Stimulated activated naive CD4-positive, alpha-beta T cell (primary cell): ENCODE results near the gene ZNF778.
"Not testable (repeated sequence)": the region's sequence is repeated elsewhere in the genome, so short reads cannot be mapped to it uniquely, and the experiment has no call there.

Source experiments
- DNase-seq, 6 experiments: peaks; one replicate each; lab custom pipeline; 2025; lab: John Stamatoyannopoulos, UW

The ZNF778 gene

DNA sequence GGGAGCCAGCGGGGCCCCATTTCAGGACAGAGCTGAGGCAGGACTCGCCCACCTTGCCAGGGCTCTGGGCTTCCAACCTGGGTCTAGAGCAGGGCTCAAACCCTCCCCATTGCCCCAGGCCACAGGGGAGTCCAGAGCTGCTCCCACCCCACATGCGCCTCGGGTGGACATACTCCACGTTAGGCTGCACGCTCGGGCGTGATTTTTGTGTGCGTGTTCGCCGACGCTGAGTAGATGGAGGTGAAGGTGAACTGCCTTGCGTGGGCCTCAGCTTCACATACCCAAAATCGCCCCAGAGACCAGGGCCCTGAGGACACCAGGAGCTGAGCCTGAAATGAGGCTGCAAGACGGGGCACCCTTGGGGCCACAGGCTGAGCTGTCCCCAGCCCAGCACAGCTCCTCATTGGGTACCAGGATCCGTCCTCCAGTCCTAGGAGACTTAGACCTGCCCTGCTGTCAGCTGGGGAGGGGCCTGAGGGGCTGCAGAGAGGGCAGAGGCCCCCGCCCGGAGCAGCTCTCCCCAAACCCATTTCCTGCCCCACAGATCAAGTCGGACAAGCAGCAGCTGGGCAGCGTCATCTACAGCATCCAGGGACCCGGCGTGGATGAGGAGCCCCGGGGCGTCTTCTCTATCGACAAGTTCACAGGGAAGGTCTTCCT, 37.7 kb upstream of the ZNF778 start:
- no peak for DNase-seq

DNA sequence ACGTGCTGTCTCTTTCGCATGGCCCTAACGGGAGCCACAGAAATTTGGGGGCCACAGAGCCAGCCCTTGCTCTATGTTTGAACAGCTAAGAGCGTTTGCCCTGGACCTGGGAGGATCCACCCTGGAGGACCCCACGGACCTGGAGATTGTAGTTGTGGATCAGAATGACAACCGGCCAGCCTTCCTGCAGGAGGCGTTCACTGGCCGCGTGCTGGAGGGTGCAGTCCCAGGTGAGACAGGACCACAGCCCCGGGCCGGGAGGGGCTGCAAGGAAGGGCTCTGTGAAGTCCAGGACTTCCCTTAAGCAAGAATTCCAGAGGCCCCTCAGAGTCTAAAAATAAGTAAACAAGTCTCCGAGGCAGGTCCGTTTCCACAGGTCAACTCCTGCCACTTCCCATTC, 34.0 kb upstream of the ZNF778 start:
- no peak for DNase-seq

GRCh38 chr16:89183975-89184676, 33.4 kb upstream of the ZNF778 start:
- DNase-seq, result no peak

- no peak for DNase-seq
These were observed 32.9 kb upstream of the ZNF778 start for GRCh38 chr16:89184677-89184932.

DNA sequence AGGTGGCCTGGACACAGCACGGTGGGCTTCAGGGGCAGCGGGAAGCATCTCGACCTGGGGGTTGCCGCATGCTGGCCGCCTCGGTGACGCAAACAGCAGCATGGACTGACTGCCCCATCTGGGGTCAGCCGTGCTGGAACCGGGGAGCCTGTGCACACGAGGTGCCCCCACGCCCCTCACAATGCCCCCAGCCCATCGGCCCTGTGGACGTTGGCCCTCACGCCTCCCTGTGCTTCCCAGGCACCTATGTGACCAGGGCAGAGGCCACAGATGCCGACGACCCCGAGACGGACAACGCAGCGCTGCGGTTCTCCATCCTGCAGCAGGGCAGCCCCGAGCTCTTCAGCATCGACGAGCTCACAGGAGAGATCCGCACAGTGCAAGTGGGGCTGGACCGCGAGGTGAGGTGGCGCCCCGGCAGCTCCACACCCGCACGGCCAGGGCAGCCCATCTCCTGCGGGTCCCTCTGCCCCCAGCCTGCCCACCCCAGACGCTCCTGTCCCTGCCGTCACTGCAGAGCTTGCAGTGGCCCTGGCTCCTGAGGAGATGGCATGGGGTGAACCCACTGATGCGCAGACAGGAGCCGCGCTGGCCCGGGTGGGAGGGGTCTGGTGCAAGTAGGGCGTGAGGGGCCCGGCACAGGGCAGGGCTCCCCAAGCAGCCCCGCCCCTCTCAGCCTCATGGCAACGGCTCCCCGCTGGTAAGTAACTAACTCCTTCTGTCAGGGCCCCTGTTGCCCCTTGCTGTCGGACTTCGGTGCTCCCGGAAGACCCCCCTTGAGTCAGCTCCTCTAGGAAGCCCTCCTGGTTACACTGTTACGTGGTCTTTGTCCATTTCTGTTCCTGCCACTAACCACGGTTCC, 32.3 kb upstream of the ZNF778 start:
- DNase-seq, result peak in 3 of 6 experiments; percentile 38 to 63 (median 59)

GRCh38 chr16:89185887-89186592, 31.5 kb upstream of the ZNF778 start:
- DNase-seq, result peak in 1 of 6 experiments; percentile 51

GRCh38 chr16:89186593-89187031, 30.9 kb upstream of the ZNF778 start:
- DNase-seq, result peak in 3 of 6 experiments; percentile 16 to 54 (median 52)

GRCh38 chr16:89187032-89187769, 30.3 kb upstream of the ZNF778 start:
- peak in 5 of 6 experiments; percentile 35 to 71 (median 37) for DNase-seq

GRCh38 chr16:89187770-89188392, 29.6 kb upstream of the ZNF778 start:
- no peak for DNase-seq

- DNase-seq, result not testable (repeated sequence)
These were observed 28.8 kb upstream of the ZNF778 start for GRCh38 chr16:89188471-89189357.

DNA sequence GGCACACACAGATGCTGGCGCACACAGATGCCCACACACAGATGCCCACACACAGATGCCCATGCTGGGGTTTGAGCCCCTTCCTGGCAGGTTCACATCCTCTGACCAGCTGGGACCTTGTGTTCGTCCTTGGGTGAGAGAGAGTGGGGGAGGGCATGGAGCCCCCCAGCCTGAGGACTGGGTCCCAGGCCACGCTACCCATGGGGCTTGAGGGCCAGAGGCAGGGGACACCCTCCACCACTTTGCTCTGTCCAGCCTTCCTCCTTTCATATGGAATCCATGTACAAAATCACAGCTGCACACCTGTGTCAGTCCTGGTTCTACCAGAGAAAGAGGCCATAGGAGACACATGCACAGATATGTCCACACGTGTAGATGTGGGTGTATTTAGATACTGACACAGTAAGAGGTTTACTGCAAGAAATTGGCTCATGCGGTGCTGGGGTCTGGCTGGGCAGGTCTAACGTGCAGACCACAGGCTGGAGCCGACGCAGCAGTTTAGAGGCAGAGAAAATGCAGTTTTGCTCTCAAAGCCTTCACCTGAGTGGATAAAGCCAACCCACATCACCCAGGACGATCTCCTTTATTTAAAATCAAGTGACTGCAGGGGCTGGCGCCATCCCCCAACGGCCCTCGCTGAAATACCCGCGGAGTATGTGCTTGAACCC, 28.0 kb upstream of the ZNF778 start:
- no peak for DNase-seq

GRCh38 chr16:89190150-89190958, 27.1 kb upstream of the ZNF778 start:
- DNase-seq, result no peak

- DNase-seq, result no peak
These were observed 26.2 kb upstream of the ZNF778 start for GRCh38 chr16:89191033-89191900.

- no peak for DNase-seq
These were observed 25.7 kb upstream of the ZNF778 start for GRCh38 chr16:89191901-89192185.

- peak; percentile 83 to 94 (median 90) for DNase-seq
These were observed 25.1 kb upstream of the ZNF778 start for GRCh38 chr16:89192186-89192955.

GRCh38 chr16:89192956-89193575, 24.4 kb upstream of the ZNF778 start:
- DNase-seq, result peak in 3 of 6 experiments; percentile 47 to 81 (median 80)
